GM12878 (cell line): Measurements from ENCODE around the gene NAA38. TPM values are rescaled to one million over a fixed set of nuclear protein-coding genes. Genes with fewer than 3 reads are reported as not detected.
"Not testable (repeated sequence)": the region's sequence is repeated elsewhere in the genome, so short reads cannot be mapped to it uniquely, and the experiment has no call there.

Experiments
- ATAC-seq: fragments of 200-7000 bp; cut with Tn5 transposase; 3 replicates; pipeline ENCODE4 v1.9.1; 2020; ENCODE audit warnings: mild to moderate bottlenecking, moderate library complexity
- BruUV-seq: library from RNA; stranded (reverse); fragments of 400-500 nt; replicated peaks from 2 replicates; lab custom pipeline; 2021; lab: Mats Ljungman, UMichigan
- CTCF ChIA-PET: fragments of 300-600 bp; sonication (Branson Sonifier 250); formaldehyde crosslinking; extraction: SDS; loops from one replicate; lab custom pipeline; 2021; ENCODE audit warnings: inconsistent platforms; lab: Yijun Ruan, JAX
- POLR2A ChIA-PET: fragments of 350-600 bp; formaldehyde crosslinking; extraction: SDS; loops from one replicate; lab custom pipeline; 2021; ENCODE audit warnings: inconsistent platforms; lab: Charles Lee
- RAD21 ChIA-PET: fragments of 300-600 bp; sonication (Branson Sonifier 250); formaldehyde crosslinking; loops from one replicate; lab custom pipeline; 2023; ENCODE audit warnings: antibody characterized with exemption; ENCODE audit not compliant: unreplicated experiment; lab: Charles Lee
- SMC1A ChIA-PET: fragments of 300-600 bp; sonication (Branson Sonifier 250); formaldehyde crosslinking; loops from one replicate; lab custom pipeline; 2023; ENCODE audit not compliant: unreplicated experiment, uncharacterized antibody; lab: Charles Lee
- DNase-seq: peaks from one replicate; pipeline ENCODE4 v3.0.0-alpha.2; 2011; ENCODE audit warnings: low read depth, low spot score
- FAIRE-seq: peaks from 3 replicates; lab custom pipeline; 2011; peaks lifted over from hg19 to GRCh38; lab: Jason Lieb, UNC
- H2AFZ ChIP-seq: 2 replicates; pipeline ENCODE4 v1.6.0; 2011; ENCODE audit warnings: low read depth, low read length, control low read depth; ENCODE audit not compliant: control insufficient read depth
- H3K27ac ChIP-seq: 2 replicates; pipeline ENCODE4 v1.5.1; 2011; ENCODE audit warnings: control low read depth; ENCODE audit not compliant: control insufficient read depth, insufficient read depth
- H3K27me3 ChIP-seq, 2 experiments: replicated peaks in 1 of 2; 2 replicates each; pipeline versions ENCODE4 v1.6.0 to v1.6.1; 2011; ENCODE audit warnings: low read length in 1 of 2; ENCODE audit not compliant: control insufficient read depth in 2 of 2, insufficient read depth in 2 of 2
- H3K36me3 ChIP-seq, 2 experiments: 2 replicates each; pipeline ENCODE4 v1.5.1; 2011; ENCODE audit warnings: low read length in 1 of 2; ENCODE audit not compliant: control insufficient read depth in 2 of 2, insufficient read depth in 2 of 2
- H3K4me1 ChIP-seq: 2 replicates; pipeline ENCODE4 v1.6.1; 2011; ENCODE audit warnings: mild to moderate bottlenecking, low read length, moderate library complexity, mixed read lengths; ENCODE audit not compliant: control insufficient read depth, insufficient read depth
- H3K4me2 ChIP-seq: 2 replicates; pipeline ENCODE4 v1.6.0; 2011; ENCODE audit warnings: control low read depth; ENCODE audit not compliant: control insufficient read depth, insufficient read depth
- H3K4me3 ChIP-seq: fragments of 200-600 bp; sonication (generic); 2 replicates; pipeline ENCODE4 v1.5.1; 2016
- H3K79me2 ChIP-seq: 2 replicates; pipeline ENCODE4 v1.6.0; 2011; ENCODE audit warnings: low read length; ENCODE audit not compliant: control insufficient read depth, insufficient read depth
- H3K9ac ChIP-seq: 2 replicates; pipeline ENCODE4 v1.8.0; 2011; ENCODE audit warnings: low read length, control low read depth, mixed read lengths; ENCODE audit not compliant: control insufficient read depth, insufficient read depth
- H3K9me3 ChIP-seq: replicated peaks from 3 replicates; pipeline ENCODE4 v1.5.1; 2011; ENCODE audit warnings: mild to moderate bottlenecking, low read length; ENCODE audit not compliant: control insufficient read depth, insufficient read depth
- H4K20me1 ChIP-seq: 2 replicates; pipeline ENCODE4 v1.6.0; 2011; ENCODE audit not compliant: control insufficient read depth, insufficient read depth
- CREB1 ChIP-seq: IDR thresholded peaks from 2 replicates; pipeline ENCODE4 v1.6.1; 2012; ENCODE audit warnings: low read depth, mild to moderate bottlenecking, inconsistent platforms
- MTA3 ChIP-seq: IDR thresholded peaks from 2 replicates; pipeline ENCODE4 v1.6.1; 2012; ENCODE audit warnings: low read length, inconsistent platforms, borderline replicate concordance
- NKRF ChIP-seq: fragments of 450-650 bp; conservative IDR thresholded peaks from 2 replicates; pipeline ENCODE4 v1.6.1; 2017; ENCODE audit warnings: mild to moderate bottlenecking, moderate library complexity
- WGBS: methylation state at CpG from one replicate; pipeline ENCODE4 v1.1.6; 2016; ENCODE audit warnings: low lambda C conversion rate; ENCODE audit not compliant: insufficient replicate concordance, insufficient coverage; ENCODE audit errors: missing lambda C conversion rate; 5-methylcytosine and 5-hydroxymethylcytosine counted together
- in situ Hi-C: fragments of 300-500 bp; cut with MboI; formaldehyde crosslinking; loops from 9 replicates; pipeline ENCODE4 v1.14.3; 2018; ENCODE audit warnings: mixed read lengths
- intact Hi-C: fragments of 100-400 bp; cut with micrococcal nuclease; formaldehyde crosslinking; loops from one replicate; pipeline ENCODE4 v1.14.2; 2022; ENCODE audit not compliant: unreplicated experiment
- polyA plus RNA-seq, 11 experiments: library from polyadenylated mRNA; depleted of rRNA in 4 of 11; unstranded in 6 of 11; stranded (reverse) in 5 of 11; fragments of >200 nt; fragmentation: Nextera tagmentation in 4 of 11; fragmentation: Illumina TruSeq in 1 of 11; extraction: Ambion mirVana in 4 of 11; extraction: Trizol in 1 of 11; gene quantifications; 1 replicate in 1 of 11; 2 replicates in 10 of 11; pipeline versions ENCODE4 v1.2.1 to v1.2.3, GENCODE V29; 2011 to 2016; ENCODE audit warnings: inconsistent platforms in 2 of 11, missing spikeins in 2 of 11, low read depth in 1 of 11
- total RNA-seq, 4 experiments: library from RNA; depleted of rRNA in 3 of 4; stranded (reverse); fragments of >200 nt in 3 of 4; fragmentation: Illumina TruSeq in 1 of 4; extraction: Trizol in 1 of 4; gene quantifications; 2 replicates each; pipeline versions ENCODE4 v1.2.1 to v1.2.3, GENCODE V29; 2013 to 2021

Gene NAA38
- total and polyA plus RNA-seq, 10 of the 15 experiments (the other 5 are each of a cell fraction or from before 2014, with no cell fraction given): 31.5 to 337 (median 215) TPM

- H3K36me3 ChIP-seq: no peaks in the 10 kb centered on the region
- RAD21 ChIA-PET: no interaction called here
- no peak for TF ChIP-seq MTA3
- TF ChIP-seq, all 136 proteins: peak for 0
- in situ Hi-C loops: no loop called here
- Histone ChIP-seq H3K27ac (no peak overlapping the region), H3K4me1 (no peaks in the 10 kb centered on the region), H3K79me2 (no peaks in the 10 kb centered on the region), H4K20me1 (no peaks in the 10 kb centered on the region), H3K9ac (no peak overlapping the region), H3K27me3 (peaks cover 0 to 2% of the 10 kb centered on the region in 2 experiments; a peak in 2 of 4 replicates), H3K9me3 (no peaks in the 10 kb centered on the region; the same call in 2 of the 3 replicates), H3K4me2 (no peak overlapping the region), H2AFZ (no peak overlapping the region), H3K4me3 (no peak overlapping the region)
- CTCF ChIA-PET: interaction anchor here (1.9 kb wide), 1 partner anchor 71 kb away, joined by 7 read pairs; no protein-coding TSS in a partner anchor
- POLR2A ChIA-PET: no interaction called here
- no TSS peak for BruUV-seq
- SMC1A ChIA-PET: no interaction called here
- FAIRE-seq (no peak), ATAC-seq (no peak), DNase-seq (no peak)
- WGBS: 54% methylated on average over 5 of the region's 5 CpGs
- intact Hi-C loops: no loop called here
These were observed 42.4 kb downstream of the NAA38 start for GRCh38 chr17:7814969-7815368.

- no TSS peak for BruUV-seq
- ChIA-PET POLR2A (no interaction called here), SMC1A (interaction anchor here (1.0 kb wide), 1 partner anchor 20 kb away, joined by 4 read pairs; no protein-coding TSS in a partner anchor), CTCF (interaction anchor here (0.5 to 1.9 kb wide), 2 partner anchors 51 to 68 kb away, joined by 3 to 6 read pairs; no protein-coding TSS in a partner anchor), RAD21 (no interaction called here)
- H3K27me3 ChIP-seq: no peaks in the 10 kb centered on the region
- FAIRE-seq (no peak), DNase-seq (no peak), ATAC-seq (no peak)
- H3K79me2 ChIP-seq: no peaks in the 10 kb centered on the region
- H3K4me3 ChIP-seq: no peak overlapping the region
- no peak overlapping the region for H3K9ac ChIP-seq
- no peaks in the 10 kb centered on the region for H3K4me1 ChIP-seq
- H3K27ac ChIP-seq: no peak overlapping the region
- no peaks in the 10 kb centered on the region for H3K36me3 ChIP-seq
- TF ChIP-seq CREB1 (no peak), NKRF (no peak)
- TF ChIP-seq, all 136 proteins: peak for 0
- no peaks in the 10 kb centered on the region for H4K20me1 ChIP-seq
- no peak overlapping the region for H3K4me2 ChIP-seq
- WGBS: 13% methylated on average over 3 of the region's 3 CpGs
- H3K9me3 ChIP-seq: no peaks in the 10 kb centered on the region; the same call in 2 of the 3 replicates
- intact Hi-C loops (no loop called here), in situ Hi-C loops (no loop called here)
- H2AFZ ChIP-seq: no peak overlapping the region
These were observed 46.1 kb downstream of the NAA38 start for GRCh38 chr17:7811251-7811650.

- H3K27me3 ChIP-seq, H2AFZ ChIP-seq, H3K9ac ChIP-seq, intact Hi-C loops, ATAC-seq, POLR2A ChIA-PET, H3K4me3 ChIP-seq, H3K79me2 ChIP-seq, H3K4me1 ChIP-seq, RAD21 ChIA-PET, in situ Hi-C loops, H3K27ac ChIP-seq, H3K4me2 ChIP-seq, BruUV-seq, FAIRE-seq, H3K36me3 ChIP-seq, H3K9me3 ChIP-seq, H4K20me1 ChIP-seq, CTCF ChIA-PET, DNase-seq: not testable (repeated sequence)
- SMC1A ChIA-PET: interaction anchor here (1.0 kb wide), 1 partner anchor 21 kb away, joined by 4 read pairs; no protein-coding TSS in a partner anchor
- 44% methylated on average over 7 of the region's 9 CpGs for WGBS
These were observed 47.5 kb downstream of the NAA38 start for GRCh38 chr17:7809791-7810343.
